Caco-2 (cell line): ENCODE data around the gene MYOD1. TPM values are rescaled to one million over a fixed set of nuclear protein-coding genes. Genes with fewer than 3 reads are reported as not detected.

Source experiments
- BruUV-seq: library from RNA; stranded (reverse); fragments of 400-500 nt; replicated peaks from 2 replicates; lab custom pipeline; 2021; lab: Mats Ljungman, UMichigan
- CTCF ChIA-PET: fragments of 300-600 bp; sonication (Branson Sonifier 250); formaldehyde crosslinking; loops from one replicate; lab custom pipeline; 2022; ENCODE audit warnings: antibody characterized with exemption; lab: Charles Lee
- POLR2A ChIA-PET: fragments of 300-600 bp; sonication (Branson Sonifier 250); formaldehyde crosslinking; loops from one replicate; lab custom pipeline; 2022; ENCODE audit warnings: antibody characterized with exemption; lab: Charles Lee
- DNase-seq, 2 experiments: peaks; one replicate each; pipeline versions ENCODE4 v3.0.0 to v3.0.0-alpha.2; 2020 to 2022
- H3K27me3 ChIP-seq: replicated peaks from 2 replicates; pipeline ENCODE4 v1.6.0; 2011; ENCODE audit warnings: low read length; ENCODE audit not compliant: control insufficient read depth, insufficient read depth
- H3K36me3 ChIP-seq: 2 replicates; pipeline ENCODE4 v1.5.1; 2011; ENCODE audit warnings: low read length; ENCODE audit not compliant: control insufficient read depth, insufficient read depth
- H3K4me1 ChIP-seq: fragments of 250-450 bp; sonication (Bioruptor Pico); 2 replicates; pipeline ENCODE4 v1.5.1; 2020; ENCODE audit warnings: mild to moderate bottlenecking
- H3K4me3 ChIP-seq: 2 replicates; pipeline ENCODE4 v1.5.1; 2011; ENCODE audit warnings: low read depth, mild to moderate bottlenecking, control low read depth, low read length
- H3K9me3 ChIP-seq: fragments of 250-450 bp; sonication (Bioruptor Pico); 2 replicates; pipeline ENCODE4 v1.5.1; 2020; ENCODE audit warnings: mild to moderate bottlenecking, moderate library complexity
- H3K27ac Mint-ChIP-seq: one replicate; pipeline ENCODE4 v1.8.0; 2022; ENCODE audit warnings: mixed read lengths; ENCODE audit not compliant: unreplicated experiment
- H3K27me3 Mint-ChIP-seq: one replicate; pipeline ENCODE4 v1.8.0; 2022; ENCODE audit warnings: mixed read lengths; ENCODE audit not compliant: insufficient read depth, unreplicated experiment
- H3K36me3 Mint-ChIP-seq: one replicate; pipeline ENCODE4 v1.8.0; 2022; ENCODE audit warnings: mild to moderate bottlenecking, mixed read lengths; ENCODE audit not compliant: insufficient read depth, unreplicated experiment
- H3K4me1 Mint-ChIP-seq: one replicate; pipeline ENCODE4 v1.8.0; 2022; ENCODE audit warnings: low read depth, mixed read lengths; ENCODE audit not compliant: unreplicated experiment
- H3K4me3 Mint-ChIP-seq: one replicate; pipeline ENCODE4 v1.8.0; 2022; ENCODE audit warnings: mild to moderate bottlenecking, moderate library complexity, mixed read lengths; ENCODE audit not compliant: unreplicated experiment
- H3K9me3 Mint-ChIP-seq: one replicate; pipeline ENCODE4 v1.8.0; 2022; ENCODE audit warnings: mixed read lengths; ENCODE audit not compliant: unreplicated experiment
- intact Hi-C: fragments of 100-400 bp; cut with micrococcal nuclease; formaldehyde crosslinking; loops from one replicate; pipeline ENCODE4 v1.10.0; 2022; ENCODE audit not compliant: unreplicated experiment
- total RNA-seq: library from RNA; stranded (reverse); gene quantifications from 2 replicates; pipeline ENCODE4 v1.2.3, GENCODE V29; 2022
- TF ChIP-seq, protein P1 (sequence below), 2 experiments: fragments of 200-600 bp in 1 of 2; IDR thresholded peaks; 1 replicate in 1 of 2; 2 replicates in 1 of 2; pipeline versions ENCODE4 v1.5.1 to v1.8.0; 2011 to 2022; ENCODE audit warnings: antibody characterized with exemption in 1 of 2, control low read depth in 1 of 2, inconsistent platforms in 1 of 2, low read depth in 1 of 2, low read length in 1 of 2, mild to moderate bottlenecking in 1 of 2, moderate library complexity in 1 of 2; ENCODE audit not compliant: insufficient read depth in 1 of 2, severe bottlenecking in 1 of 2, unreplicated experiment in 1 of 2

The MYOD1 gene
- total RNA-seq, 1 experiment from 2014 or later, result not detected

DNA sequence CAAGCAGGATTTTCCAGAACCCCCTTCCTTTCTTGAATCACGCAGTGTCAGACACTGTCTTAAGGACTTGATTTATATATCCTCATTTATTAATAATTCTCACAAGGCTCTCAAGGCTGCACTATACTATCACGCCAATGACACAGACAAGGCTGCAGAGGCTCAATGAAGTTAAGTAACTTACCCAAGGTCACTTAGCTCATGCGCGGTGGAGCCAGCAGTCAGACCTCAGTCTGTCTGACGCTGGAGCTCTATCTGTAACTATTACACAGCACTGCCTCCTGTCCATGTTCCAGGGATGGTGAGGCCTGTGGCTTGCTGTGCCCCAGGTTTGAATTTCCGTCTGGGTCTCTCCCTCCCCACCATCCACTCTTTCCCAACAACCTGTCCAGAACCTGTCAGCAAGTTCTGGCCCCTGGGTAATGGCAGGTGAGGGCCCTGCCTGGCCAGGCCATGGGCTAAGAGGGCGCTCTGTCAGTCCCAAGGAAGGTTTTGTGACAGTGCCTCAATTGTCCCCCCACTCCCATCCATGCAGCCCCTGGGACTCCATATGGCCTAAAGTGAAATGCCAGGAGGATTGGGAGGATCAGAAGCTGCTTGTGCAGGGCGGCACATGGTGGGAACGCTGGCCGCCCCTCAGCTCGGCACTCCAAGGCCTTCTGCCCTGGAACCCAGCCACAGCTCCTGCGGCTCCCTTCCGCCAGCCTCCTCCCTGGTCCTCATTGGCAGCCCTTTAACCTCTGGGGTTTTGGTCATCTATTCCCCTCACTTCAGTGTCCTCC, 23.8 kb downstream of the MYOD1 start:
- no peak overlapping the region for H3K27ac Mint-ChIP-seq
- H3K9me3 ChIP-seq, result no peaks in the 10 kb centered on the region
- intact Hi-C loops, result no loop called here
- no peaks in the 10 kb centered on the region for H3K4me1 Mint-ChIP-seq
- no peaks in the 10 kb centered on the region for H3K4me1 ChIP-seq
- no peaks in the 10 kb centered on the region for H3K36me3 ChIP-seq
- no peaks in the 10 kb centered on the region for H3K36me3 Mint-ChIP-seq
- peaks cover 20% of the 10 kb centered on the region for H3K27me3 Mint-ChIP-seq
- POLR2A ChIA-PET, result no interaction called here
- H3K4me3 Mint-ChIP-seq, result no peak overlapping the region
- H3K4me3 ChIP-seq, result no peak overlapping the region
- CTCF ChIA-PET, result interaction anchor here (0.8 kb wide), 1 partner anchor 12 kb away, joined by 3 read pairs; no protein-coding TSS in a partner anchor
- H3K27me3 ChIP-seq, result no peaks in the 10 kb centered on the region; the same call in 1 of the 2 replicates
- TF ChIP-seq, protein P1, sequence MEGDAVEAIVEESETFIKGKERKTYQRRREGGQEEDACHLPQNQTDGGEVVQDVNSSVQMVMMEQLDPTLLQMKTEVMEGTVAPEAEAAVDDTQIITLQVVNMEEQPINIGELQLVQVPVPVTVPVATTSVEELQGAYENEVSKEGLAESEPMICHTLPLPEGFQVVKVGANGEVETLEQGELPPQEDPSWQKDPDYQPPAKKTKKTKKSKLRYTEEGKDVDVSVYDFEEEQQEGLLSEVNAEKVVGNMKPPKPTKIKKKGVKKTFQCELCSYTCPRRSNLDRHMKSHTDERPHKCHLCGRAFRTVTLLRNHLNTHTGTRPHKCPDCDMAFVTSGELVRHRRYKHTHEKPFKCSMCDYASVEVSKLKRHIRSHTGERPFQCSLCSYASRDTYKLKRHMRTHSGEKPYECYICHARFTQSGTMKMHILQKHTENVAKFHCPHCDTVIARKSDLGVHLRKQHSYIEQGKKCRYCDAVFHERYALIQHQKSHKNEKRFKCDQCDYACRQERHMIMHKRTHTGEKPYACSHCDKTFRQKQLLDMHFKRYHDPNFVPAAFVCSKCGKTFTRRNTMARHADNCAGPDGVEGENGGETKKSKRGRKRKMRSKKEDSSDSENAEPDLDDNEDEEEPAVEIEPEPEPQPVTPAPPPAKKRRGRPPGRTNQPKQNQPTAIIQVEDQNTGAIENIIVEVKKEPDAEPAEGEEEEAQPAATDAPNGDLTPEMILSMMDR (IDR thresholded peaks at IDR 0.05; ENCODE audit: insufficient read depth in 1 of 2, low read depth in 1 of 2, low read length in 1 of 2, severe bottlenecking in 1 of 2, unreplicated experiment in 1 of 2), result no peak
- no peaks in the 10 kb centered on the region for H3K9me3 Mint-ChIP-seq
- peak in 1 of 2 experiments; percentile 9 for DNase-seq
- BruUV-seq, result no TSS peak

DNA sequence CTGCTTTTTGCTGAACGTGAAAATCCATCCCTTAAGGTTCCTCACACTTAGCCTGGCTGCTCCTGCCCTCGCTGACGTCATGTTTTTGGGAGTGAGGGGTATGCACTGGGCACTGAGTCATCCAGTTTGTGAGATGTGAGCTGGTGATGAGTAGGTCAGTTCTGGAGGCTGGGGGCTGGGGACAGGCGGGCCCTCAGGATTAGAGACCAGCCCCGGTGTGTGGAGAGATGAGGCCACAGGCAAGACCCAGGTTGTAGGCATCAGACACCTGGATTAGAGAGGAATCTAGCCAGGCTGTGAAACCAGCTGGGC, 24.4 kb downstream of the MYOD1 start:
- H3K4me3 ChIP-seq, result no peak overlapping the region
- H3K27me3 Mint-ChIP-seq, result peaks cover 20% of the 10 kb centered on the region
- H3K4me3 Mint-ChIP-seq, result no peak overlapping the region
- no peaks in the 10 kb centered on the region for H3K9me3 ChIP-seq
- no peaks in the 10 kb centered on the region; the same call in 1 of the 2 replicates for H3K27me3 ChIP-seq
- no peaks in the 10 kb centered on the region for H3K36me3 Mint-ChIP-seq
- intact Hi-C loops, result no loop called here
- ChIA-PET CTCF (interaction anchor here (1.3 kb wide), 1 partner anchor 13 kb away, joined by 8 read pairs; no protein-coding TSS in a partner anchor), POLR2A (no interaction called here)
- no peaks in the 10 kb centered on the region for H3K4me1 Mint-ChIP-seq
- H3K27ac Mint-ChIP-seq, result no peak overlapping the region
- TF ChIP-seq, protein P1 (IDR thresholded peaks at IDR 0.05; ENCODE audit: insufficient read depth in 1 of 2, low read depth in 1 of 2, low read length in 1 of 2, severe bottlenecking in 1 of 2, unreplicated experiment in 1 of 2), result no peak
- no peaks in the 10 kb centered on the region for H3K9me3 Mint-ChIP-seq
- BruUV-seq, result no TSS peak
- H3K36me3 ChIP-seq, result no peaks in the 10 kb centered on the region
- no peak for DNase-seq
- no peaks in the 10 kb centered on the region for H3K4me1 ChIP-seq

DNA sequence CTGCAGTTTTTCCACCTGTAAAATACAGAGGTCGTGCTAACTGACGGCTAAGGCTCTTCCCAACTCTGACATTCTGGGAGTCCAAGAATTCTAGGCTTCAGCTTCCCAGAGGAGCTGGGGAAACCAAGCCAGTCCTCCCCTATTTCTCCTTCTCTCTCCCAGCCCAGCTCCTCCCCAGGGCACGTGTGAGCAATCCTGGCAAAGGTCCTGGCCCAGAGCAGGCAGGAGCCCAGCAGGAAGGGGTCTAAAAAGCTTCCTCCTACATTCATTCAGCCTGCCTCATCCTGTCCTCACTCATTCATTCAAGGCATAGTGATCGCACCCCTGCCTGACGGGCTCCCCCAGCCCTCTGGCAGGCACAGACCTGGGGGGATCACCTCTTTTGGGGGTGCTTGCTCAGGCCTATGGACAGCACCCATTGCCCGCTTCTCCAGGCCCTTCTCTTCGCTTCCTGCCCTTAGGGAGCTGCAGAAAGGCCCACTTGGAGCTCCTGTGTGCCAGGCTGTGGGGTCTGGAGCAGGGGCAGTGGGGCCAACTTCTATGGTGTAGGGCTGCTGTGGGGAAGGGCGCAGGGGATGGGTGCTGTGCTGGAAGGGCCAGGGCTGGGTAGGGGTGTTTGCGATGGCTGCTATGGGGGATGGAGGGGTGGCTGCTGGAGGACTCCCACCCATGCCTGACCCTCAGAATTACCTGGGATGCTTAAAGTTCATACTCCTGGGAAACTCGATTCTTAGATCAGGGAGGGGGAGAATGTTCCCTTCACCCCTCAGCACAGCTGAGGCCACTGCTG, 25.0 kb downstream of the MYOD1 start:
- Histone ChIP-seq H3K27me3 (no peaks in the 10 kb centered on the region; the same call in 1 of the 2 replicates), H3K4me3 (no peak overlapping the region), H3K36me3 (no peaks in the 10 kb centered on the region), H3K9me3 (no peaks in the 10 kb centered on the region), H3K4me1 (no peaks in the 10 kb centered on the region)
- no peaks in the 10 kb centered on the region for H3K36me3 Mint-ChIP-seq
- intact Hi-C loops, result no loop called here
- TF ChIP-seq, protein P1 (IDR thresholded peaks at IDR 0.05; ENCODE audit: insufficient read depth in 1 of 2, low read depth in 1 of 2, low read length in 1 of 2, severe bottlenecking in 1 of 2, unreplicated experiment in 1 of 2), result no peak
- ChIA-PET CTCF (interaction anchor here (1.3 kb wide), 1 partner anchor 13 kb away, joined by 8 read pairs; no protein-coding TSS in a partner anchor), POLR2A (no interaction called here)
- H3K4me3 Mint-ChIP-seq, result no peak overlapping the region
- H3K27me3 Mint-ChIP-seq, result peaks cover 20% of the 10 kb centered on the region
- H3K4me1 Mint-ChIP-seq, result no peaks in the 10 kb centered on the region
- BruUV-seq, result no TSS peak
- H3K9me3 Mint-ChIP-seq, result no peaks in the 10 kb centered on the region
- DNase-seq, result peak in 1 of 2 experiments; percentile 29
- H3K27ac Mint-ChIP-seq, result no peak overlapping the region
